GM21619 (cell line): ENCODE results near the gene SLC51A.
A peak's percentile ranks its signal among the peaks of the same experiment; 100 is the strongest.

Experiments
- ATAC-seq: cut with Tn5 transposase; IDR thresholded peaks from one replicate; pipeline ENCODE4 v1.9.1; 2021; ENCODE audit not compliant: unreplicated experiment

SLC51A gene

DNA sequence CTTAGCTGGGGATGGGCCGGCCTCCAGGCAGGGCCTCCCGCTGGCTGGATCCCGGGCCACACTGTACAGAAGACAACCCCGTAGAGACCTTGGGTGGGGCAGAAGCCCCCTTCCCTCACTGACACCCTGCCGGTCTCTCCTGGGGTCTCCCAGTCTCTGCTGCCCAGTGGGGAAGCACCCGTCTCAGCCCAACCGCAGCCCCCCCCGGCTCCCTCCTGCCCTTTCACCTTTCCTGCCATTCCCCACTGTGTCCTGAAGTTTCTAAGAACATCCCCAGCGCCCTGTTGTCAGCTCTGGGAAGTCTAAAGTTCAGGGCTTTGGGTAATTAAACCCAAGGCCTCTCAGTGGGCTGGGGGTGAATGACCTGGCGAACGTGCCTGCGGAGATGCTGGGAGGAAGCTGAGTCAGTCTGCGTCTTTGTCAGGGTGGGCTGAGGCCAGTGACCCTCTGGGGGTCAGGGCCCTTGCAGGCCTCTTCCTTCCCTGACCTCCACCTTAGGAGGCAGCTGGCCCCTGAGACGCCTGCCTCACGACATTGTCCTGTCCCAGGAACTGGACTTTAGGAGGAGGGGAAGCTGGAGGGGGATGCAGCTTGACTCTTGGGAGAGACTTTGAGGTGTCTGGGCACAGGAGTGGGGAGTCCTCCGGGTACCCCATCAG lies 1.4 kb upstream of the SLC51A start:
- ATAC-seq = no peak

GRCh38 chr3:196215493-196216020 lies 777 bp upstream of the SLC51A start:
- no peak for ATAC-seq

GRCh38 chr3:196216681-196217211 lies 412 bp downstream of the SLC51A start:
- ATAC-seq = no peak

GRCh38 chr3:196217307-196218154 lies 1.2 kb downstream of the SLC51A start:
- no peak for ATAC-seq

GRCh38 chr3:196218155-196218712 lies 1.9 kb downstream of the SLC51A start:
- ATAC-seq = no peak

- peak; percentile 75 for ATAC-seq
Measured at GRCh38 chr3:196219194-196219969, 3.0 kb downstream of the SLC51A start.

- no peak for ATAC-seq
Measured at GRCh38 chr3:196219970-196220311, 3.6 kb downstream of the SLC51A start.

GRCh38 chr3:196220587-196220986 lies 4.3 kb downstream of the SLC51A start:
- no peak for ATAC-seq

DNA sequence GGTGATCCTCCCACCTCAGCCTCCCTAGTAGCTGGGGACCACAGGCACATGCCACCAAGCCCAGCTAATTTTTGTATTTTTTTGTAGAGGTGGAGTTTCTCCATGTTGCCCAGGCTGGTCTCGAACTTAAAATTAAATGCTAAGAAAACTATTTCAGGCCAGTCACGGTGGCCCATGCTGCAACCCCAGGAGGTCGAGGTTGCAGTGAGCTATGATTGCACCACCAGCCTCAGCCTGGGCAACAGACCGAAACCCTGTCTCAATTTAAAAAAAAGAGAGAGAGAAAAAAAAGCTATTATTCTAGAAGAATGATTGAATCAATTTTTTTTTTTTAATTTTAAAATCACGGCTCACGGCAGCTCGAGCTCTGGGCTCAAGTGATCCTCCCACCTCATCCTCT lies 4.7 kb downstream of the SLC51A start:
- no peak for ATAC-seq

GRCh38 chr3:196222876-196223595 lies 6.7 kb downstream of the SLC51A start:
- ATAC-seq = no peak

GRCh38 chr3:196225086-196225485 lies 8.8 kb downstream of the SLC51A start:
- no peak for ATAC-seq

GRCh38 chr3:196225763-196226364 lies 9.5 kb downstream of the SLC51A start:
- ATAC-seq = no peak

- no peak for ATAC-seq
Measured at GRCh38 chr3:196227121-196227561, 10.8 kb downstream of the SLC51A start.

DNA sequence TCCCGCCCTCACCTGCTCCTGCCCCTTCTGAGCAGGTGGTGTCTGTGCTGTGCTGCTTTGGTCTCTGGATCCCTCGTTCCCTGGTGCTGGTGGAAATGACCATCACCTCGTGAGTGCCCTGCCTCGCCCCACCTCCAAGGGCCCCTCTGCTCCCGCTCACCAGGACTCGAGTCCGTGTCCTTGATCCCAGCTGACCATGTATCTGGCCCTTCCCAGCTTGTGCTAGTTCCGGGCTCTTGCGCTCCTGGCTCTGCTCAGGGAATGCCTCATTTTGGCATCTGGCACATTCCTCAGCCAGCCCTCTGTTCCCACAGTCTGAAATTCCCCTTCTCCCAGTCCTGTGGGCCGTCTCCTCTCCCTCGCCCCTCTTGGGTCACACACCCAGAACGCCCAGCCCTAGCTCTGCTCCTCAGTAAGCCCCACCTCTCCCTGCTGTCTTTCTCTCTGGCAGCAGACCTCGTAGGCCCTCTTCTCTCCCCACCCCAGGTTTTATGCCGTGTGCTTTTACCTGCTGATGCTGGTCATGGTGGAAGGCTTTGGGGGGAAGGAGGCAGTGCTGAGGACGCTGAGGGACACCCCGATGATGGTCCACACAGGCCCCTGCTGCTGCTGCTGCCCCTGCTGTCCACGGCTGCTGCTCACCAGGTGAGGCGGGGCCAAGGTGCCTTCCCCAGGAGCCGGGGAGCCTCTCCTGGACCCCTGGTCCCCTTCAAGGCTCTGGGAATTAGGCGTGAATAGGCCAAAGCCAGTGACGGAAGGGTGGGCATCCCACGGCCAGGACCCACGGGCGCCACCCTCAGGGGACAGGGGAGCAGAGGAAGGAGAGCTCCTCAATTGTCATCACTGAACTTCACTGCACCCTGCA lies 11.5 kb downstream of the SLC51A start:
- ATAC-seq = no peak

GRCh38 chr3:196232154-196232881 lies 16.0 kb downstream of the SLC51A start:
- no peak for ATAC-seq

DNA sequence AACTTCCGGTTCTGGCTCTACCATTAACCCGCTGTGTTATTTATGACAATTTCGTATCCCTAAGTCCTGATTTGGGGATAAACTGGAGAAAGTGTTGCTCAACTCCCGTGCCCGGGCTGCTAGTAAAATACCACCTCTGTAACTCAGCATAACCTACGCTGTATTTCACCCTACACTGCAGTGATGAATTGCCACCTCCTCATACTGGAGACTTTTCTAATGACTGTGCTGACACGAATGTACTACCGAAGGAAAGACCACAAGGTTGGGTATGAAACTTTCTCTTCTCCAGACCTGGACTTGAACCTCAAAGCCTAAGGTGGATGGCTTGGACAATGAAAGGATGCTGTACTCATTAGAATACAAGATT lies 16.5 kb downstream of the SLC51A start:
- no peak for ATAC-seq

DNA sequence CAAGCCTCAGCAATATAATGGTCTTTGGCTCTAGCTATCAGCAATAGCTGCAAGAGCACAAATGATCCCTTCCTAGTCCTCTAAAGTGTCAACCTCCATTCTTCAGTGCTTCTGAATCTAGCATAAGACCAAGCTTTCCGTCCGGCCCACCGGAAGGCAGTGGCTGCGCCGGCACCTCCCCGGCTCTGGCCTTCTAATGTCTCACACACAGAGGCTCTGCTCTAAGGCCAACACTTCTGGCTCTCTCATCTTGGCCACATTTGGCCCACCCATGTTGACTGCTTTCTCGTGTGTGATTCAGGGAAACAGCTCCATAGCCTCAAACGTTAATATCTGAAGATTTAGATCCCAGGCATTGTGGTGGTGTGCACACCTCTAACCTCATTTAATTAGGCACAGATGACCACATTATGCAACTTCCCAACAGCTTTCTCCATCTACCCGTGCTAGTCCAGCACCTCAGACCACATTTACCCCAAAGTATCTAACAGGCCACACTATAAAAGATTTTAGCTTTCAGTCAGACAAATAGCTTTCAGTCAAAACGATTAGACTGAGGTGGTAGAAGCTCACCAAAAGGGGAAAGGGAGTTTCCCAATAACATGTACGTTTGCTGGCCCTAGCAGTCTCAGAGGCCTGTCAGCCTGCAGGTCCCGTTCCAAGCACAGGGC lies 19.3 kb downstream of the SLC51A start:
- no peak for ATAC-seq

- ATAC-seq = no peak
Measured at GRCh38 chr3:196236223-196236622, 19.9 kb downstream of the SLC51A start.
